CD14-positive monocyte (primary cell): ENCODE results near the gene PYM1. TPM values are rescaled to one million over a fixed set of nuclear protein-coding genes. Genes with fewer than 3 reads are reported as not detected.
A peak's percentile ranks its signal among the peaks of the same experiment; 100 is the strongest.

Source experiments
- DNase-seq, 3 donors: peaks; one replicate each; pipeline ENCODE4 v3.0.0-alpha.2; 2011 to 2022
- H2AFZ ChIP-seq: 2 replicates; pipeline ENCODE4 v1.6.0; 2012; ENCODE audit warnings: mild to moderate bottlenecking, low read depth, low read length, inconsistent platforms; ENCODE audit not compliant: insufficient read depth, poor library complexity, severe bottlenecking
- H3K27ac ChIP-seq, 2 donors: 1 replicate in 1 of 2; 2 replicates in 1 of 2; pipeline ENCODE4 v1.5.1; 2012 to 2013; ENCODE audit warnings: low read length in 2 of 2, control low read depth in 1 of 2, inconsistent platforms in 1 of 2, low read depth in 1 of 2, mild to moderate bottlenecking in 1 of 2
- H3K27me3 ChIP-seq, 2 donors: one replicate each; pipeline versions ENCODE4 v1.6.0 to v1.6.1; 2011 to 2013; ENCODE audit warnings: low read length in 2 of 2; ENCODE audit not compliant: control insufficient read depth in 2 of 2, insufficient read depth in 2 of 2
- H3K36me3 ChIP-seq, 2 donors: replicated peaks in 1 of 2; 1 replicate in 1 of 2; 2 replicates in 1 of 2; pipeline versions ENCODE4 v1.5.1 to v1.6.1; 2012 to 2013; ENCODE audit warnings: low read length in 2 of 2, control low read depth in 1 of 2, inconsistent platforms in 1 of 2, mild to moderate bottlenecking in 1 of 2; ENCODE audit not compliant: insufficient read depth in 2 of 2, control insufficient read depth in 1 of 2
- H3K4me1 ChIP-seq, 2 donors: 1 replicate in 1 of 2; 2 replicates in 1 of 2; pipeline versions ENCODE4 v1.5.1 to v1.6.1; 2012 to 2013; ENCODE audit warnings: low read length in 2 of 2, control low read depth in 1 of 2, inconsistent platforms in 1 of 2, mild to moderate bottlenecking in 1 of 2, moderate library complexity in 1 of 2; ENCODE audit not compliant: insufficient read depth in 2 of 2, control insufficient read depth in 1 of 2
- H3K4me2 ChIP-seq: replicated peaks from 2 replicates; pipeline ENCODE3; 2012; ENCODE audit warnings: low read length, moderate library complexity, mild to moderate bottlenecking; ENCODE audit not compliant: poor library complexity, severe bottlenecking; ENCODE audit errors: extremely low read depth
- H3K4me3 ChIP-seq, 3 experiments: fragments of 200-600 bp in 1 of 3; sonication (generic) in 1 of 3; replicated peaks in 1 of 3; 1 replicate in 2 of 3; 2 replicates in 1 of 3; pipeline ENCODE4 v1.5.1; 2011 to 2013; ENCODE audit warnings: low read length in 3 of 3, mild to moderate bottlenecking in 3 of 3, control low read depth in 2 of 3, low read depth in 2 of 3, inconsistent platforms in 1 of 3, moderate library complexity in 1 of 3
- H3K79me2 ChIP-seq: 2 replicates; pipeline ENCODE4 v1.6.0; 2012; ENCODE audit warnings: mild to moderate bottlenecking, control low read depth, inconsistent platforms, low read length, moderate library complexity; ENCODE audit not compliant: insufficient read depth
- H3K9ac ChIP-seq: 2 replicates; pipeline ENCODE4 v1.6.0; 2017; ENCODE audit warnings: low read length, mild to moderate bottlenecking; ENCODE audit not compliant: insufficient read depth, poor library complexity, severe bottlenecking
- H3K9me3 ChIP-seq, 2 donors: replicated peaks in 1 of 2; 1 replicate in 1 of 2; 2 replicates in 1 of 2; pipeline versions ENCODE4 v1.5.1 to v1.6.1; 2012 to 2013; ENCODE audit warnings: low read length in 2 of 2, control low read depth in 1 of 2; ENCODE audit not compliant: control insufficient read depth in 1 of 2, insufficient read depth in 1 of 2
- H4K20me1 ChIP-seq: 2 replicates; pipeline ENCODE4 v1.6.0; 2012; ENCODE audit warnings: mild to moderate bottlenecking, low read length, control low read depth, moderate library complexity; ENCODE audit not compliant: insufficient read depth
- H3K27ac Mint-ChIP-seq, 7 donors: one replicate each; pipeline ENCODE4 v1.8.0; 2020; ENCODE audit warnings: mild to moderate bottlenecking in 7 of 7, mixed read lengths in 7 of 7, moderate library complexity in 6 of 7, inconsistent platforms in 2 of 7
- H3K27me3 Mint-ChIP-seq, 3 donors: one replicate each; pipeline ENCODE4 v1.8.0; 2021 to 2022; ENCODE audit warnings: low read depth in 3 of 3, mild to moderate bottlenecking in 3 of 3, mixed read lengths in 3 of 3, moderate library complexity in 3 of 3, inconsistent platforms in 1 of 3
- H3K36me3 Mint-ChIP-seq, 2 donors: one replicate each; pipeline ENCODE4 v1.8.0; 2020; ENCODE audit warnings: mixed read lengths in 2 of 2, inconsistent platforms in 1 of 2, mild to moderate bottlenecking in 1 of 2
- H3K4me1 Mint-ChIP-seq: one replicate; pipeline ENCODE4 v1.8.0; 2020; ENCODE audit warnings: mild to moderate bottlenecking, mixed read lengths
- H3K4me3 Mint-ChIP-seq, 2 donors: one replicate each; pipeline ENCODE4 v1.8.0; 2020; ENCODE audit warnings: mild to moderate bottlenecking in 2 of 2, mixed read lengths in 2 of 2, moderate library complexity in 1 of 2
- H3K9me3 Mint-ChIP-seq, 7 donors: one replicate each; pipeline ENCODE4 v1.8.0; 2020 to 2022; ENCODE audit warnings: mixed read lengths in 7 of 7, mild to moderate bottlenecking in 6 of 7, moderate library complexity in 6 of 7, inconsistent platforms in 2 of 7
- CTCF ChIP-seq: fragments of 200-600 bp; IDR thresholded peaks from one replicate; pipeline ENCODE4 v1.8.0; 2022; ENCODE audit warnings: antibody characterized with exemption, mild to moderate bottlenecking
- WGBS: methylation state at CpG from one replicate; pipeline ENCODE4 v1.1.5; 2013; ENCODE audit warnings: missing lambda C conversion rate; ENCODE audit not compliant: insufficient coverage; 5-methylcytosine and 5-hydroxymethylcytosine counted together
- intact Hi-C, 2 donors: fragments of 100-400 bp; cut with micrococcal nuclease; formaldehyde crosslinking; loops; one replicate each; pipeline versions ENCODE4 v1.15.0 to v1.15.1; 2023
- polyA plus RNA-seq, 3 donors: library from polyadenylated mRNA; depleted of rRNA in 1 of 3; unstranded in 2 of 3; stranded (reverse) in 1 of 3; fragments of 300-500 nt in 2 of 3; fragments of >200 nt in 1 of 3; fragmentation: Illumina TruSeq in 2 of 3; gene quantifications; 1 replicate in 2 of 3; 2 replicates in 1 of 3; pipeline ENCODE4 v1.2.3, GENCODE V29; 2012 to 2021

PYM1 gene
- polyA plus RNA-seq, 3 donors, result 17.3 to 47.1 (median 39.5) TPM

GRCh38 chr12:55970775-55971174, 43.1 kb upstream of the PYM1 start:
- no peaks in the 10 kb centered on the region for H3K27me3 ChIP-seq
- DNase-seq, result no peak
- peak overlapping the region in 1 of 2 donors; percentile 7 for H3K27ac ChIP-seq
- H3K4me3 Mint-ChIP-seq, result no peak overlapping the region
- H3K27me3 Mint-ChIP-seq, result peaks cover 0 to 2% (median 0%) of the 10 kb centered on the region in 3 donors
- no peaks in the 10 kb centered on the region for H3K36me3 ChIP-seq
- no peak overlapping the region for H2AFZ ChIP-seq
- H3K4me1 Mint-ChIP-seq, result peaks cover 21% of the 10 kb centered on the region
- TF ChIP-seq CTCF, result no peak
- peaks cover 33% of the 10 kb centered on the region for H3K79me2 ChIP-seq
- H4K20me1 ChIP-seq, result peaks cover 5% of the 10 kb centered on the region
- H3K4me1 ChIP-seq, result peaks cover 34 to 45% of the 10 kb centered on the region in 2 donors
- 100% methylated on average over 3 of the region's 7 CpGs for WGBS
- no peaks in the 10 kb centered on the region for H3K9me3 ChIP-seq
- peaks cover 0 to 5% of the 10 kb centered on the region in 2 donors for H3K36me3 Mint-ChIP-seq
- H3K9ac ChIP-seq, result no peak overlapping the region
- no peak overlapping the region for H3K4me2 ChIP-seq
- H3K4me3 ChIP-seq, result no peak overlapping the region
- H3K9me3 Mint-ChIP-seq, result no peaks in the 10 kb centered on the region
- peak overlapping the region in 2 of 7 donors; percentile 39 to 60 for H3K27ac Mint-ChIP-seq
- intact Hi-C loops, result loop anchor here in 1 of 2 donors (5.0 to 10.0 kb wide), 2 partner anchors 43 to 144 kb away; partner anchors contain the start of genes PYM1, RPL41 and ZC3H10

DNA sequence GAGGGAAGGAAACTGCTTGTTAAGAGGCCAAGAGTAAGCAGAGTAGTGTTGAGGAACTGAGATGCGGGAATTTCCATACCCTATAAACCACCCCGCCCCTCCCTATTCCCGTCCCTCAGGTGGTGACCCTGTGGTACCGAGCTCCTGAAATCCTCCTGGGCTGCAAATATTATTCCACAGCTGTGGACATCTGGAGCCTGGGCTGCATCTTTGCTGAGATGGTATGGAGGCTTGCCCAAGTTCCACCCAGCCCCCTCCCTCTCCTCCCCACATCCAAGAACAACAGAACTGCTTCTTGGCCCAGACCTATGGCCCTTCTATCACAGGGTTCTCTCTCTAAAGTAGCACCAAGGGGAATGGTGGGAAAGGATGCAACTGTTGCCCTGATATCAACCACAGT, 41.7 kb upstream of the PYM1 start:
- H3K79me2 ChIP-seq, result peaks cover 18% of the 10 kb centered on the region
- H3K4me1 Mint-ChIP-seq, result peaks cover 23% of the 10 kb centered on the region
- no peaks in the 10 kb centered on the region for H3K36me3 ChIP-seq
- no peaks in the 10 kb centered on the region for H3K9me3 Mint-ChIP-seq
- peaks cover 0 to 2% (median 0%) of the 10 kb centered on the region in 3 donors for H3K27me3 Mint-ChIP-seq
- no peak overlapping the region for H3K9ac ChIP-seq
- H3K4me3 Mint-ChIP-seq, result no peak overlapping the region
- no peak overlapping the region for H2AFZ ChIP-seq
- no peak for TF ChIP-seq CTCF
- no peaks in the 10 kb centered on the region for H4K20me1 ChIP-seq
- peaks cover 25 to 35% of the 10 kb centered on the region in 2 donors for H3K4me1 ChIP-seq
- H3K4me3 ChIP-seq, result no peak overlapping the region
- no peak overlapping the region for H3K27ac ChIP-seq
- H3K27me3 ChIP-seq, result no peaks in the 10 kb centered on the region
- H3K9me3 ChIP-seq, result no peaks in the 10 kb centered on the region
- DNase-seq, result no peak
- peak overlapping the region in 2 of 7 donors; percentile 8 to 49 for H3K27ac Mint-ChIP-seq
- peaks cover 0 to 5% of the 10 kb centered on the region in 2 donors for H3K36me3 Mint-ChIP-seq
- no CpG with 5 or more reads among the region's 4 CpGs for WGBS
- H3K4me2 ChIP-seq, result no peak overlapping the region
- intact Hi-C loops, result loop anchor here in 1 of 2 donors (5.0 kb wide), 1 partner anchor 37 kb away; the partner anchor contains the start of gene DGKA
